ENCODE data around the gene CD7. TPM values are rescaled to one million over a fixed set of nuclear protein-coding genes. Genes with fewer than 3 reads are reported as not detected.
"Not testable (repeated sequence)": the region's sequence is repeated elsewhere in the genome, so short reads cannot be mapped to it uniquely, and the experiment has no call there.

Gene CD7
- polyA plus RNA-seq, 1 of the 3 experiments (the other 2 are of a cell fraction), result 0.07 TPM

GRCh38 chr17:82349287-82349701 lies 31.9 kb upstream of the CD7 start (continued):
- no peak for TF ChIP-seq ZBTB33 (IDR thresholded peaks at IDR 0.05; ENCODE audit: borderline replicate concordance, low read depth)
- no peak for TF ChIP-seq PBX3 (IDR thresholded peaks at IDR 0.05)

- CTCF ChIA-PET, result interaction anchor here (0.7 to 5.8 kb wide), 9 partner anchors 11 to 205 kb away, joined by 3 to 124 read pairs (median 13); partner anchors contain the start of genes HEXD, OGFOD3 and SECTM1
These were observed 31.5 kb upstream of the CD7 start for GRCh38 chr17:82348866-82349265.

GRCh38 chr17:82348434-82348833 lies 31.0 kb upstream of the CD7 start:
- H3K4me2 ChIP-seq, result no peak overlapping the region
- CTCF ChIA-PET, result interaction anchor here (0.7 to 5.8 kb wide), 7 partner anchors 10 to 206 kb away, joined by 3 to 124 read pairs (median 12); partner anchors contain the start of genes HEXD, OGFOD3 and SECTM1
- no peaks in the 10 kb centered on the region for H3F3A ChIP-seq (replicated peaks; ENCODE audit: insufficient read depth)
- H4K20me1 ChIP-seq (ENCODE audit: insufficient read depth), result no peaks in the 10 kb centered on the region
- no peaks in the 10 kb centered on the region; the same call in 1 of the 2 replicates for H3K27me3 ChIP-seq (ENCODE audit: insufficient read depth)
- no peaks in the 10 kb centered on the region for H3K36me3 ChIP-seq (replicated peaks in 1 of 2; ENCODE audit: control insufficient read depth in 1 of 2, insufficient read depth in 2 of 2, low read length in 1 of 2)
- DNase-seq, result no peak
- H3K79me2 ChIP-seq (ENCODE audit: insufficient read depth), result no peaks in the 10 kb centered on the region
- no peak overlapping the region for H3K27ac ChIP-seq (ENCODE audit: low read depth in 2 of 2, low read length in 1 of 2)
- TF ChIP-seq RCOR1 (IDR thresholded peaks at IDR 0.05; ENCODE audit: low read length) (no peak), USF1 (IDR thresholded peaks at IDR 0.05; ENCODE audit: borderline replicate concordance, low read depth) (no peak), EP300 (IDR thresholded peaks at IDR 0.05; ENCODE audit: borderline replicate concordance in 1 of 2, low read depth in 1 of 2, low read length in 1 of 2) (no peak)
- H3K4me3 ChIP-seq (ENCODE audit: low read depth in 2 of 2, low read length in 1 of 2), result no peak overlapping the region
- no peak overlapping the region for H2AFZ ChIP-seq (ENCODE audit: low read depth)
- WGBS (ENCODE audit: low lambda C conversion rate), result 69% methylated on average over 9 of the region's 9 CpGs
- no peaks in the 10 kb centered on the region for H3K9me3 ChIP-seq
- no peaks in the 10 kb centered on the region for H3K9me2 ChIP-seq
- POLR2A ChIA-PET, result no interaction called here
- no peak overlapping the region for H3K9ac ChIP-seq
- H3K4me1 ChIP-seq (ENCODE audit: control insufficient read depth in 1 of 2, insufficient read depth in 2 of 2, low read depth in 1 of 2, low read length in 1 of 2), result peaks cover 0 to 10% of the 10 kb centered on the region in 2 experiments; a peak in 1 of 4 replicates

More at GRCh38 chr17:82348866-82349265, 31.5 kb upstream of the CD7 start:
- H3K9me3 ChIP-seq, result no peaks in the 10 kb centered on the region
- H3K27me3 ChIP-seq (ENCODE audit: insufficient read depth), result no peaks in the 10 kb centered on the region; the same call in 1 of the 2 replicates
- TF ChIP-seq FOSL2 (IDR thresholded peaks at IDR 0.05; ENCODE audit: borderline replicate concordance, low read depth), result no peak
- H3K4me2 ChIP-seq, result no peak overlapping the region
- H4K20me1 ChIP-seq (ENCODE audit: insufficient read depth), result no peaks in the 10 kb centered on the region
- 80% methylated on average over 11 of the region's 11 CpGs for WGBS (ENCODE audit: low lambda C conversion rate)
- no peak overlapping the region for H3K9ac ChIP-seq
- H3K4me3 ChIP-seq (ENCODE audit: low read depth in 2 of 2, low read length in 1 of 2), result no peak overlapping the region
- POLR2A ChIA-PET, result no interaction called here
- H3F3A ChIP-seq (replicated peaks; ENCODE audit: insufficient read depth), result no peaks in the 10 kb centered on the region
- no peak for DNase-seq
- H3K4me1 ChIP-seq (ENCODE audit: control insufficient read depth in 1 of 2, insufficient read depth in 2 of 2, low read depth in 1 of 2, low read length in 1 of 2), result peaks cover 0 to 10% of the 10 kb centered on the region in 2 experiments; a peak in 1 of 4 replicates
- H3K36me3 ChIP-seq (replicated peaks in 1 of 2; ENCODE audit: control insufficient read depth in 1 of 2, insufficient read depth in 2 of 2, low read length in 1 of 2), result no peaks in the 10 kb centered on the region
- no peaks in the 10 kb centered on the region for H3K79me2 ChIP-seq (ENCODE audit: insufficient read depth)
- no peak overlapping the region for H3K27ac ChIP-seq (ENCODE audit: low read depth in 2 of 2, low read length in 1 of 2)
- H3K9me2 ChIP-seq, result no peaks in the 10 kb centered on the region
- no peak overlapping the region for H2AFZ ChIP-seq (ENCODE audit: low read depth)

- H3K27ac ChIP-seq (ENCODE audit: low read depth in 2 of 2, low read length in 1 of 2); H3K27me3 ChIP-seq (ENCODE audit: insufficient read depth); H2AFZ ChIP-seq (ENCODE audit: low read depth); H3K4me1 ChIP-seq (ENCODE audit: control insufficient read depth in 1 of 2, insufficient read depth in 2 of 2, low read depth in 1 of 2, low read length in 1 of 2); POLR2A ChIA-PET; H3K79me2 ChIP-seq (ENCODE audit: insufficient read depth); H3K4me3 ChIP-seq (ENCODE audit: low read depth in 2 of 2, low read length in 1 of 2); H3K4me2 ChIP-seq; H3K9me2 ChIP-seq; DNase-seq; H3K9me3 ChIP-seq; H3K36me3 ChIP-seq (replicated peaks in 1 of 2; ENCODE audit: control insufficient read depth in 1 of 2, insufficient read depth in 2 of 2, low read length in 1 of 2); H3K9ac ChIP-seq; H4K20me1 ChIP-seq (ENCODE audit: insufficient read depth); H3F3A ChIP-seq (replicated peaks; ENCODE audit: insufficient read depth): not testable (repeated sequence)
- CTCF ChIA-PET, result interaction anchor here (1.0 to 3.6 kb wide), 2 partner anchors 180 to 206 kb away, joined by 4 to 12 read pairs; no protein-coding TSS in a partner anchor
- WGBS (ENCODE audit: low lambda C conversion rate), result 76% methylated on average over 11 of the region's 11 CpGs
These were observed 30.6 kb upstream of the CD7 start for GRCh38 chr17:82347994-82348393.

All from SK-N-SH (cell line).